SU-DHL-6 (cell line): Measurements from ENCODE around the gene TXNDC2.

ENCODE experiments used
- H2AFZ ChIP-seq: fragments of 200-600 bp; sonication (generic); 2 replicates; pipeline ENCODE4 v1.6.1; 2014; ENCODE audit warnings: low read depth, mild to moderate bottlenecking, moderate library complexity, mixed read lengths, antibody characterized with exemption, low read length; ENCODE audit not compliant: severe bottlenecking
- H3F3A ChIP-seq: fragments of 200-600 bp; shearing (Covaris generic); 2 replicates; pipeline ENCODE4 v1.6.0; 2016; ENCODE audit warnings: antibody characterized with exemption, mild to moderate bottlenecking; ENCODE audit not compliant: insufficient read depth
- H3K27ac ChIP-seq: fragments of 200-600 bp; sonication (generic); 2 replicates; pipeline ENCODE4 v1.5.1; 2016; ENCODE audit warnings: low read depth, mild to moderate bottlenecking, low read length, moderate library complexity, mixed read lengths
- H3K27me3 ChIP-seq: fragments of 200-600 bp; sonication (generic), shearing (Covaris generic); 2 replicates; pipeline ENCODE4 v1.6.0; 2014; ENCODE audit warnings: mild to moderate bottlenecking, low read length
- H3K36me3 ChIP-seq: fragments of 200-600 bp; sonication (generic); 2 replicates; pipeline ENCODE4 v1.6.1; 2014; ENCODE audit warnings: mild to moderate bottlenecking, low read length, mixed read lengths
- H3K4me2 ChIP-seq: fragments of 300-600, 200-600 bp; shearing (Covaris generic), sonication (generic); 2 replicates; pipeline ENCODE4 v1.6.0; 2014; ENCODE audit warnings: low read length, low read depth, mild to moderate bottlenecking; ENCODE audit not compliant: poor library complexity, severe bottlenecking
- H3K4me3 ChIP-seq: fragments of 200-600 bp; sonication (generic); 2 replicates; pipeline ENCODE4 v1.5.1; 2014; ENCODE audit warnings: antibody characterized with exemption, low read length, mild to moderate bottlenecking, mixed read lengths; ENCODE audit not compliant: insufficient read depth, poor library complexity, severe bottlenecking
- H3K79me2 ChIP-seq: fragments of 200-600 bp; sonication (generic); 2 replicates; pipeline ENCODE4 v1.6.1; 2014; ENCODE audit warnings: mild to moderate bottlenecking, low read length, moderate library complexity; ENCODE audit not compliant: insufficient read depth
- H3K9ac ChIP-seq: fragments of 200-600 bp; sonication (generic); 2 replicates; pipeline ENCODE4 v1.7.0; 2014; ENCODE audit warnings: mild to moderate bottlenecking, low read length
- H3K9me2 ChIP-seq: fragments of 200-600 bp; sonication (generic); replicated peaks from 2 replicates; pipeline ENCODE4 v1.6.1; 2014; ENCODE audit warnings: low read length; ENCODE audit not compliant: insufficient read depth
- H3K9me3 ChIP-seq: fragments of 200-600 bp; sonication (generic); 2 replicates; pipeline ENCODE4 v1.6.1; 2014; ENCODE audit warnings: low read length, mixed read lengths; ENCODE audit not compliant: insufficient read depth
- H4K20me1 ChIP-seq: fragments of 200-600 bp; sonication (generic); 2 replicates; pipeline ENCODE4 v1.6.1; 2014; ENCODE audit warnings: low read depth, mild to moderate bottlenecking, antibody characterized with exemption, low read length, moderate library complexity, mixed read lengths
- EZH2phosphoT487 ChIP-seq: fragments of 200-600 bp; sonication (generic), shearing (Covaris generic); conservative IDR thresholded peaks from 2 replicates; pipeline ENCODE4 v1.6.1; 2018; ENCODE audit warnings: mild to moderate bottlenecking, antibody characterized with exemption, low read length, moderate library complexity, mixed read lengths
- TF ChIP-seq, protein P1 (sequence below): fragments of 200-600 bp; sonication (generic); IDR thresholded peaks from one replicate; pipeline ENCODE4 v1.5.1; 2017; ENCODE audit warnings: antibody characterized with exemption, mild to moderate bottlenecking, low read length, moderate library complexity; ENCODE audit not compliant: insufficient read depth, poor library complexity, severe bottlenecking

TXNDC2 gene

DNA sequence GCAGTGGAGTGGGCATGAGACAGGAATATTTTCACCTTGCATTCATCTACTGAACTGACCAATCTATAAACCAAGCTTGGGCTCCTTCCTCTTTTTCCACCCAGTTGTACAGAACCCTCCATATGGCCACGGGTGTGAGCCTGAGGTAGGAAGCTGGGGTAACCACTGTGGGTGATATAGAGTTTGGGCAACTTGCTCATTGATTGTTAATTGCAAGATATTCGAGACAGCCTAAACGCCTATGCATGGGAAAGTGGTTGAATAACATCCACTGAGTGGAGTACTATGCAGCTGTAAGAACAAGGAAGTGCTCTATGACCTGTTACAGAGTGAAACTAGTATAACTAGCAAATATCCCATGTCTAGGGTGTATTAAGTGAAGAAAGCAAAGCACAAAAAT is 20.7 kb downstream of the TXNDC2 start:
- Histone ChIP-seq H4K20me1 (no peaks in the 10 kb centered on the region), H3K9ac (no peak overlapping the region), H3K4me3 (no peak overlapping the region), H3F3A (no peaks in the 10 kb centered on the region), H3K27me3 (no peaks in the 10 kb centered on the region), H3K9me3 (no peaks in the 10 kb centered on the region), H3K79me2 (no peaks in the 10 kb centered on the region), H3K36me3 (no peaks in the 10 kb centered on the region), H2AFZ (no peak overlapping the region), H3K4me2 (no peak overlapping the region), H3K27ac (no peak overlapping the region), H3K9me2 (no peaks in the 10 kb centered on the region)
- TF ChIP-seq EZH2phosphoT487 = no peak
- TF ChIP-seq, protein P1, sequence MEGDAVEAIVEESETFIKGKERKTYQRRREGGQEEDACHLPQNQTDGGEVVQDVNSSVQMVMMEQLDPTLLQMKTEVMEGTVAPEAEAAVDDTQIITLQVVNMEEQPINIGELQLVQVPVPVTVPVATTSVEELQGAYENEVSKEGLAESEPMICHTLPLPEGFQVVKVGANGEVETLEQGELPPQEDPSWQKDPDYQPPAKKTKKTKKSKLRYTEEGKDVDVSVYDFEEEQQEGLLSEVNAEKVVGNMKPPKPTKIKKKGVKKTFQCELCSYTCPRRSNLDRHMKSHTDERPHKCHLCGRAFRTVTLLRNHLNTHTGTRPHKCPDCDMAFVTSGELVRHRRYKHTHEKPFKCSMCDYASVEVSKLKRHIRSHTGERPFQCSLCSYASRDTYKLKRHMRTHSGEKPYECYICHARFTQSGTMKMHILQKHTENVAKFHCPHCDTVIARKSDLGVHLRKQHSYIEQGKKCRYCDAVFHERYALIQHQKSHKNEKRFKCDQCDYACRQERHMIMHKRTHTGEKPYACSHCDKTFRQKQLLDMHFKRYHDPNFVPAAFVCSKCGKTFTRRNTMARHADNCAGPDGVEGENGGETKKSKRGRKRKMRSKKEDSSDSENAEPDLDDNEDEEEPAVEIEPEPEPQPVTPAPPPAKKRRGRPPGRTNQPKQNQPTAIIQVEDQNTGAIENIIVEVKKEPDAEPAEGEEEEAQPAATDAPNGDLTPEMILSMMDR = no peak

DNA sequence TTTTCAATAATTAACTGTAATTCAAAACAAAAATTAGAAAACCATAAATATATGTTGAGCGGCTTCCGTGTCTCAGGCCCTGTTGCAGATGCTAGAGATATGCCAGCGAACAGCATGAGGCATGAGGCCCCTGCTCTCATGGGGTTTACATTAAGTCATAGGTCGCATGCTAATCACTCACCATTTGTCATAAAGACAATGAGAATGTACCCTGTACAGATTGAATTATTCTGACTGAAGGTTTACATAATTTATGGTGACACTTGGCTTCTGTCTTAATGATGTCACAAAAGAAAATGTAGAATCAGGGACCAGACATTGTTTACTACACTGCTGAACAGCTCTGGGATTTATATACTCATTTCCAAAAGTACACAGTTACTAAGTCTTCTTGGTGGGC is 22.1 kb downstream of the TXNDC2 start:
- Histone ChIP-seq H3K79me2 (no peaks in the 10 kb centered on the region), H4K20me1 (no peaks in the 10 kb centered on the region), H3K4me3 (no peak overlapping the region), H3K9me3 (no peaks in the 10 kb centered on the region), H3K9me2 (no peaks in the 10 kb centered on the region), H3K27ac (no peak overlapping the region), H3K27me3 (no peaks in the 10 kb centered on the region), H3F3A (no peaks in the 10 kb centered on the region), H3K9ac (no peak overlapping the region), H3K36me3 (no peaks in the 10 kb centered on the region), H2AFZ (no peak overlapping the region), H3K4me2 (no peak overlapping the region)
- no peak for TF ChIP-seq EZH2phosphoT487
- TF ChIP-seq, protein P1 = no peak

DNA sequence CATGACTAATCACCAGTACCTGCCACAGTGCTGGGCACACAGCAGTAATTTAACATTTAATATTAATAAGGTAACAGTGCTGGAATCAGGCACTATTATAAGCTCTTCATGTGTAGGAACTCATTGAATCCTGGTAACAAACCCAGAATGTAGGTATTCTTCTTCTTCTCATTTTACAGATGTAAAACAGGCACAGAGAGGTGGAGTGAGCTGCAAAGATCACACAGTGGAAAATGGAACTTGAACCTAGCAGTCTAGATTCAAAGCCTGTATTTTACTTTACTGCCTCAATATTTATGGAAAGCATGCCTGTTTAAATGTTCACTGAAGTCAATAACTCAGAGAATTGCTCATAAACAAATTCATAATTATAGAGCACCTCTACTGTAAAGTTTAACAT is 24.3 kb downstream of the TXNDC2 start:
- H3K79me2 ChIP-seq = peaks cover 10% of the 10 kb centered on the region
- H4K20me1 ChIP-seq = peaks cover under 1% of the 10 kb centered on the region; the same call in 1 of the 2 replicates
- TF ChIP-seq, protein P1 = no peak
- TF ChIP-seq EZH2phosphoT487 = no peak
- H3K9me3 ChIP-seq = no peaks in the 10 kb centered on the region
- H3K4me2 ChIP-seq = no peak overlapping the region
- H3K9me2 ChIP-seq = no peaks in the 10 kb centered on the region
- no peak overlapping the region for H3K4me3 ChIP-seq
- no peaks in the 10 kb centered on the region for H3F3A ChIP-seq
- no peak overlapping the region for H2AFZ ChIP-seq
- H3K36me3 ChIP-seq = no peaks in the 10 kb centered on the region
- H3K27ac ChIP-seq = no peak overlapping the region
- no peaks in the 10 kb centered on the region for H3K27me3 ChIP-seq
- no peak overlapping the region for H3K9ac ChIP-seq
